ENCODE measurements around the gene NLRP1. TPM values are rescaled to one million over a fixed set of nuclear protein-coding genes. Genes with fewer than 3 reads are reported as not detected.

The NLRP1 gene
- polyA plus RNA-seq, 3 donors, result 45.1 to 67.0 (median 51.7) TPM

GRCh38 chr17:5485270-5486205 is 98.8 kb downstream of the NLRP1 start, which contains the start of gene DERL2:
Gene DERL2 (minus strand): TSS chr17:5486178. CDS start chr17:5486161, 17 bp downstream.
- no peak for DNase-seq

GRCh38 chr17:5481451-5481850 is 102.9 kb downstream of the NLRP1 start:
- DNase-seq, result no peak

- DNase-seq, result no peak
These were observed 103.3 kb downstream of the NLRP1 start for GRCh38 chr17:5480962-5481361.

- no peak for DNase-seq
These were observed 105.3 kb downstream of the NLRP1 start for GRCh38 chr17:5478992-5479391.

GRCh38 chr17:5473906-5474305 is 110.4 kb downstream of the NLRP1 start:
- no peak for DNase-seq

- DNase-seq, result no peak
These were observed 111.8 kb downstream of the NLRP1 start for GRCh38 chr17:5472511-5472910.

- no peak for DNase-seq
These were observed 116.2 kb downstream of the NLRP1 start for GRCh38 chr17:5468075-5468473.

GRCh38 chr17:5467416-5467815 is 116.9 kb downstream of the NLRP1 start:
- no peak for DNase-seq

- DNase-seq, result no peak
These were observed 118.0 kb downstream of the NLRP1 start for GRCh38 chr17:5466295-5466694.

- no peak for DNase-seq
These were observed 119.4 kb downstream of the NLRP1 start for GRCh38 chr17:5464717-5465507.

Other genes with a start within 250 kb of the NLRP1 start
- gene NUP88, start 164.8 kb downstream of the NLRP1 start, polyA plus RNA-seq (ENCODE audit: insufficient read length in 3 of 3), result 10 to 100 TPM; 65.0 to 80.9 (median 77.2) TPM
- 10 to 100 TPM; 63.7 to 91.1 (median 89.8) TPM for gene RPAIN, start 164.3 kb downstream of the NLRP1 start, polyA plus RNA-seq (ENCODE audit: insufficient read length in 3 of 3)
- 100 to 1,000 TPM; 135 to 161 (median 156) TPM for gene C1QBP, start 145.4 kb downstream of the NLRP1 start, polyA plus RNA-seq (ENCODE audit: insufficient read length in 3 of 3)
- gene DHX33, start 115.5 kb downstream of the NLRP1 start, polyA plus RNA-seq (ENCODE audit: insufficient read length in 3 of 3), result 10 to 100 TPM; 15.9 to 22.4 (median 21.1) TPM
- 10 to 100 TPM; 78.8 to 83.0 (median 82.2) TPM for gene DERL2, start 98.3 kb downstream of the NLRP1 start, polyA plus RNA-seq (ENCODE audit: insufficient read length in 3 of 3)
- 10 to 100 TPM; 35.1 to 46.6 (median 44.2) TPM for gene MIS12, start 97.9 kb downstream of the NLRP1 start, polyA plus RNA-seq (ENCODE audit: insufficient read length in 3 of 3)

All from renal pelvis (tissue), 4 donors.